LNCaP clone FGC (cell line): Measurements from ENCODE around the gene CPNE4.
"Not testable (repeated sequence)": the region's sequence is repeated elsewhere in the genome, so short reads cannot be mapped to it uniquely, and the experiment has no call there.

ENCODE experiments used
- DNase-seq: peaks from one replicate; pipeline ENCODE4 v3.0.0-alpha.2; 2011; ENCODE audit warnings: low read depth
- H3K4me3 ChIP-seq: 2 replicates; pipeline ENCODE4 v1.5.1; 2011; ENCODE audit warnings: mild to moderate bottlenecking, low read depth, low read length, control low read depth
- CTCF ChIP-seq: IDR thresholded peaks from 2 replicates; pipeline ENCODE4 v1.5.1; 2012; ENCODE audit warnings: mild to moderate bottlenecking; ENCODE audit not compliant: control insufficient read depth, insufficient read depth; ENCODE audit errors: extremely low read depth

The CPNE4 gene

GRCh38 chr3:131896285-131896684 lies 138.5 kb downstream of the CPNE4 start:
- no peak for TF ChIP-seq CTCF
- DNase-seq: no peak
- H3K4me3 ChIP-seq: no peak overlapping the region

GRCh38 chr3:131895766-131896165 lies 139.0 kb downstream of the CPNE4 start:
- DNase-seq: no peak
- no peak overlapping the region for H3K4me3 ChIP-seq
- no peak for TF ChIP-seq CTCF

- H3K4me3 ChIP-seq: no peak overlapping the region
- no peak; the same call in 1 of the 2 replicates for TF ChIP-seq CTCF
- no peak for DNase-seq
Observed at GRCh38 chr3:131892331-131892730, 142.5 kb downstream of the CPNE4 start.

- not testable (repeated sequence) for DNase-seq, H3K4me3 ChIP-seq
Observed at GRCh38 chr3:131885871-131886270, 148.9 kb downstream of the CPNE4 start.

GRCh38 chr3:131883711-131884407 lies 151.0 kb downstream of the CPNE4 start:
- DNase-seq: no peak
- H3K4me3 ChIP-seq: no peak overlapping the region
- TF ChIP-seq CTCF: no peak

GRCh38 chr3:131883086-131883485 lies 151.7 kb downstream of the CPNE4 start:
- DNase-seq: no peak
- H3K4me3 ChIP-seq: no peak overlapping the region
- TF ChIP-seq CTCF: no peak

- DNase-seq: no peak
- H3K4me3 ChIP-seq: no peak overlapping the region
- no peak for TF ChIP-seq CTCF
Observed at GRCh38 chr3:131881777-131882176, 153.0 kb downstream of the CPNE4 start.
